PC-3 (cell line): Measurements from ENCODE around the gene ZNF319. TPM values are rescaled to one million over a fixed set of nuclear protein-coding genes. Genes with fewer than 3 reads are reported as not detected.

Source experiments
- ATAC-seq: fragments of 200-7000 bp; cut with Tn5 transposase; 2 replicates; pipeline ENCODE4 v1.9.1; 2020; ENCODE audit warnings: mild to moderate bottlenecking, moderate library complexity
- BruUV-seq: library from RNA; stranded (reverse); fragments of 400-500 nt; replicated peaks from 2 replicates; lab custom pipeline; 2021; lab: Mats Ljungman, UMichigan
- CTCF ChIA-PET: fragments of 300-600 bp; sonication (Branson Sonifier 250); formaldehyde crosslinking; loops from one replicate; lab custom pipeline; 2022; ENCODE audit warnings: antibody characterized with exemption; lab: Charles Lee
- POLR2A ChIA-PET: fragments of 300-600 bp; sonication (Branson Sonifier 250); formaldehyde crosslinking; loops from one replicate; lab custom pipeline; 2022; ENCODE audit warnings: antibody characterized with exemption; ENCODE audit not compliant: unreplicated experiment; lab: Charles Lee
- DNase-seq: peaks from one replicate; pipeline ENCODE4 v3.0.0-alpha.2; 2015
- H2AFZ ChIP-seq: fragments of 300-600 bp; sonication (generic); 2 replicates; pipeline ENCODE4 v1.6.0; 2016; ENCODE audit warnings: antibody characterized with exemption, low read length
- H3F3A ChIP-seq: fragments of 300-600 bp; sonication (generic); one replicate; pipeline ENCODE4 v1.6.0; 2017; ENCODE audit warnings: antibody characterized with exemption, low read length, control low read depth, mild to moderate bottlenecking; ENCODE audit not compliant: unreplicated experiment
- H3K27ac ChIP-seq: fragments of 300-600 bp; sonication (generic); 2 replicates; pipeline ENCODE4 v1.5.1; 2016; ENCODE audit warnings: mild to moderate bottlenecking, low read length
- H3K27me3 ChIP-seq: fragments of 300-600 bp; sonication (generic); 2 replicates; pipeline ENCODE4 v1.6.1; 2016; ENCODE audit warnings: low read length, mixed read lengths
- H3K36me3 ChIP-seq: fragments of 300-600 bp; sonication (generic); 2 replicates; pipeline ENCODE4 v1.6.1; 2016; ENCODE audit warnings: low read depth, mixed run types, low read length, mixed read lengths
- H3K4me1 ChIP-seq: fragments of 300-600 bp; sonication (generic); 2 replicates; pipeline ENCODE4 v1.5.1; 2016; ENCODE audit warnings: low read length; ENCODE audit not compliant: insufficient read depth
- H3K4me2 ChIP-seq: fragments of 300-600 bp; sonication (generic); 2 replicates; pipeline ENCODE4 v1.6.0; 2016; ENCODE audit warnings: low read length
- H3K4me3 ChIP-seq: fragments of 300-600 bp; sonication (generic); 2 replicates; pipeline ENCODE4 v1.5.1; 2016; ENCODE audit warnings: mild to moderate bottlenecking, low read length, mixed read lengths
- H3K79me2 ChIP-seq: fragments of 300-600 bp; sonication (generic); 2 replicates; pipeline ENCODE4 v1.6.1; 2017; ENCODE audit warnings: low read length, mixed read lengths
- H3K9ac ChIP-seq: fragments of 300-600 bp; sonication (generic); 2 replicates; pipeline ENCODE4 v1.6.0; 2016; ENCODE audit warnings: mild to moderate bottlenecking, low read length
- H3K9me2 ChIP-seq: fragments of 300-600 bp; sonication (generic); replicated peaks from 2 replicates; pipeline ENCODE4 v1.6.1; 2016; ENCODE audit warnings: mixed run types, low read length, mixed read lengths
- H3K9me3 ChIP-seq: fragments of 300-600 bp; sonication (generic); 2 replicates; pipeline ENCODE4 v1.6.1; 2016; ENCODE audit warnings: low read length, mixed read lengths
- H4K20me1 ChIP-seq: fragments of 300-600 bp; sonication (generic); 2 replicates; pipeline ENCODE4 v1.6.1; 2016; ENCODE audit warnings: low read length, mixed read lengths
- EZH2 ChIP-seq: fragments of 300-600 bp; sonication (generic); IDR thresholded peaks from one replicate; pipeline ENCODE4 v1.6.1; 2017; ENCODE audit warnings: antibody characterized with exemption, mild to moderate bottlenecking, low read length; ENCODE audit not compliant: unreplicated experiment
- EZH2phosphoT487 ChIP-seq: fragments of 300-600 bp; sonication (generic); IDR thresholded peaks from 2 replicates; pipeline ENCODE4 v1.6.1; 2018; ENCODE audit warnings: mild to moderate bottlenecking, antibody characterized with exemption, low read length, borderline replicate concordance
- intact Hi-C: fragments of 100-400 bp; cut with micrococcal nuclease; formaldehyde crosslinking; loops from 2 replicates; pipeline ENCODE4 v1.9.0; 2023
- total RNA-seq: library from RNA; depleted of rRNA; stranded (reverse); fragments of >200 nt; gene quantifications from 2 replicates; pipeline ENCODE4 v1.2.3, GENCODE V29; 2014
- TF ChIP-seq, protein P1 (sequence below): fragments of 300-600 bp; sonication (generic); conservative IDR thresholded peaks from 2 replicates; pipeline ENCODE4 v1.5.1; 2017; ENCODE audit warnings: antibody characterized with exemption, low read depth, mild to moderate bottlenecking, low read length

Gene ZNF319
- total RNA-seq, 1 experiment from 2014 or later, result 2.2 TPM

DNA sequence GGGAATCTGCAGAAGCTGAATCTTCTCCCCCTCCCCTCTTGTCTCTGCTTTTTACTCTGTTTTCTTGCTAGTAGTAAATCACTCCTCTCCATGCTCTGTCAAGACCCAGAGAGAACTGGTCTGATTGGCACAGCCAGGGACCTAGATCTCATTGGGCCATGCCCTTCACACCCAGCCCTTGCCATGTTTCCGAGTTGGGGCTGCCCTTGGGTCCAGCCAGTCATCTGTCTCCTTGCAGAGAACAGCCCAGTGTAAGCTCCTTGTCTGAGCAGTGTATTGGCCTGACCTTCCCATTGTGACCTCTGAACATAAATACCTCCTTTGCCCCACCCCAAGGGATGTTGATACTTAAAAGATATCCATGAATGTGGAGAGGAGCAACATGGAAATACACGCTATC, 28.9 kb upstream of the ZNF319 start:
- TF ChIP-seq EZH2, result no peak
- TF ChIP-seq, protein P1, sequence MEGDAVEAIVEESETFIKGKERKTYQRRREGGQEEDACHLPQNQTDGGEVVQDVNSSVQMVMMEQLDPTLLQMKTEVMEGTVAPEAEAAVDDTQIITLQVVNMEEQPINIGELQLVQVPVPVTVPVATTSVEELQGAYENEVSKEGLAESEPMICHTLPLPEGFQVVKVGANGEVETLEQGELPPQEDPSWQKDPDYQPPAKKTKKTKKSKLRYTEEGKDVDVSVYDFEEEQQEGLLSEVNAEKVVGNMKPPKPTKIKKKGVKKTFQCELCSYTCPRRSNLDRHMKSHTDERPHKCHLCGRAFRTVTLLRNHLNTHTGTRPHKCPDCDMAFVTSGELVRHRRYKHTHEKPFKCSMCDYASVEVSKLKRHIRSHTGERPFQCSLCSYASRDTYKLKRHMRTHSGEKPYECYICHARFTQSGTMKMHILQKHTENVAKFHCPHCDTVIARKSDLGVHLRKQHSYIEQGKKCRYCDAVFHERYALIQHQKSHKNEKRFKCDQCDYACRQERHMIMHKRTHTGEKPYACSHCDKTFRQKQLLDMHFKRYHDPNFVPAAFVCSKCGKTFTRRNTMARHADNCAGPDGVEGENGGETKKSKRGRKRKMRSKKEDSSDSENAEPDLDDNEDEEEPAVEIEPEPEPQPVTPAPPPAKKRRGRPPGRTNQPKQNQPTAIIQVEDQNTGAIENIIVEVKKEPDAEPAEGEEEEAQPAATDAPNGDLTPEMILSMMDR, result no peak
- no peak for TF ChIP-seq EZH2phosphoT487
- no peaks in the 10 kb centered on the region for H3F3A ChIP-seq
- ChIA-PET CTCF (no interaction called here), POLR2A (no interaction called here)
- intact Hi-C loops, result loop anchor here (10.0 kb wide), 1 partner anchor 275 kb away; no protein-coding TSS in a partner anchor
- H3K4me2 ChIP-seq, result no peak overlapping the region
- H3K4me1 ChIP-seq, result peaks cover 9% of the 10 kb centered on the region; the same call in 1 of the 2 replicates
- H3K36me3 ChIP-seq, result no peaks in the 10 kb centered on the region
- H3K9me3 ChIP-seq, result no peaks in the 10 kb centered on the region
- H3K9me2 ChIP-seq, result no peaks in the 10 kb centered on the region
- no TSS peak for BruUV-seq
- no peak for DNase-seq
- no peak for ATAC-seq
- no peak overlapping the region for H2AFZ ChIP-seq
- H3K4me3 ChIP-seq, result no peak overlapping the region
- no peaks in the 10 kb centered on the region for H4K20me1 ChIP-seq
- no peaks in the 10 kb centered on the region for H3K79me2 ChIP-seq
- no peak overlapping the region for H3K9ac ChIP-seq
- H3K27me3 ChIP-seq, result no peaks in the 10 kb centered on the region
- H3K27ac ChIP-seq, result no peak overlapping the region

DNA sequence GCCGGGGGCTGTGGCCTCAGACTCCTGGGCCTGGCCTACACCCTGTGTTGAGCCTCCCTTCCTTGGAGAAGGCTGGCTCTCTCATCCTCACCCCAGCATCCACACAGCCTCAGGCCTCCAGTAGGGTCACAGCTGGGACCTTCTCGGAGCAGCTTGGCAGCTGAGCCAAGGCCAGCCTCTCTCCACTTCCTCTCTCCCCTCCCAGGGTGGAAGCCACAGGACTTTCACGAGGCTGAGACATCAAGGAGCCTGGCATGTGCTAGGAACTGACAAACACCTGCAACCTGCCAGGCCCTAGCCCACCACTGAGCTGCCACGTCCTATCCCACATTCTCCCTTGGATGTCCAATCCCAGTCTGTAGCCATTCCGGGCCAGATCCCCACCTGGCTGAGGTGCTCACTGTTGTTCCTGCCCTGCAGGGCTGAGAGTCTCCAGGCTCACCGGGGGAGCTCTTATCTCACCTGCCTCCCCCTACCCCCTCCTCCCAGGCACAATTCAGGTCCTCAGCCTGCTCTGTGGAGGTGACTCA, 28.1 kb upstream of the ZNF319 start:
- BruUV-seq, result no TSS peak
- DNase-seq (no peak), ATAC-seq (no peak)
- Histone ChIP-seq H3K4me1 (peaks cover 9% of the 10 kb centered on the region; the same call in 1 of the 2 replicates), H4K20me1 (no peaks in the 10 kb centered on the region), H3K36me3 (no peaks in the 10 kb centered on the region), H2AFZ (no peak overlapping the region), H3K9me2 (no peaks in the 10 kb centered on the region), H3F3A (no peaks in the 10 kb centered on the region), H3K79me2 (no peaks in the 10 kb centered on the region), H3K4me2 (no peak overlapping the region), H3K4me3 (no peak overlapping the region), H3K9ac (no peak overlapping the region), H3K27ac (no peak overlapping the region), H3K27me3 (no peaks in the 10 kb centered on the region), H3K9me3 (no peaks in the 10 kb centered on the region)
- no peak for TF ChIP-seq EZH2phosphoT487
- TF ChIP-seq, protein P1, result no peak
- no peak for TF ChIP-seq EZH2
- ChIA-PET POLR2A (no interaction called here), CTCF (no interaction called here)
- intact Hi-C loops, result loop anchor here (10.0 kb wide), 1 partner anchor 276 kb away; no protein-coding TSS in a partner anchor

DNA sequence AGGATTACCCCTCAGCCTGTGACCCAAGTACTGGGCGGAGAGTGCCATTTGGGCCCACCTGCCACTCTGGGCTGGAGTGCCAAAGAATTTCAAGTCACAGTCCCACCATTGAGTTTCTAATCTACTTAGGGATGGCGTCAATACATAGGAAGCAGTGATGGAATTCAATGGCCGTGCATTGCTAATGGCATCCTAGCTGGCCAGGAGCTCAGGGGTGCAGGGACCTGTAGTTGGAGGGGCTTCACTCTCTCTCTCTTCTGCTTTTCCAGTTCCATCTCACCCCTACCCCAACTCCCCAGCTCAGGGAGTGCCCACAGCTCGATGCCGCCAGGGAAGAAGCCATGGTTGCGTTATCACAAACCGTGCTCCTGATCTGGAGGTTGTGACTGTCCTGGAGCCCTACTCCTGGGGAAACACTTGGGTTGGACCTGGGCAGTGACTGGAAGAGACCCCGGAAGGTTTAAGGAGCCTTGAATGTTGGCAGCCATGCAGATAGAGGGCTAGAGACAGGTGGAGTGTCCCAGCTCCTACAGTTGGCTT, 27.5 kb upstream of the ZNF319 start:
- no peaks in the 10 kb centered on the region for H3K27me3 ChIP-seq
- no peaks in the 10 kb centered on the region for H3K9me3 ChIP-seq
- TF ChIP-seq EZH2 (no peak), EZH2phosphoT487 (no peak)
- TF ChIP-seq, protein P1, result no peak
- ChIA-PET POLR2A (interaction anchor here (0.6 kb wide), 1 partner anchor 399 kb away, joined by 13 read pairs; the partner anchor contains the start of gene ADGRG1), CTCF (no interaction called here)
- no peak overlapping the region for H3K27ac ChIP-seq
- no peaks in the 10 kb centered on the region for H3K79me2 ChIP-seq
- no peak overlapping the region for H2AFZ ChIP-seq
- ATAC-seq (no peak), DNase-seq (no peak)
- no peaks in the 10 kb centered on the region for H4K20me1 ChIP-seq
- no peaks in the 10 kb centered on the region for H3K9me2 ChIP-seq
- peaks cover 11% of the 10 kb centered on the region; the same call in 1 of the 2 replicates for H3K4me1 ChIP-seq
- H3K4me3 ChIP-seq, result no peak overlapping the region
- no TSS peak for BruUV-seq
- H3F3A ChIP-seq, result no peaks in the 10 kb centered on the region
- peak overlapping the region; percentile 89; the same call in 1 of the 2 replicates for H3K4me2 ChIP-seq
- intact Hi-C loops, result loop anchor here (10.0 kb wide), 1 partner anchor 277 kb away; no protein-coding TSS in a partner anchor
- no peak overlapping the region for H3K9ac ChIP-seq
- no peaks in the 10 kb centered on the region for H3K36me3 ChIP-seq
